PC-9 (cell line): ENCODE measurements around the gene KCTD21.

Experiments used
- EZH2 ChIP-seq: fragments of 200-600 bp; sonication (generic); IDR thresholded peaks from 2 replicates; pipeline ENCODE4 v1.8.0; 2017; ENCODE audit warnings: antibody characterized with exemption, low read depth
- TF ChIP-seq, protein P1 (sequence below): fragments of 200-600 bp; sonication (generic); conservative IDR thresholded peaks from 2 replicates; pipeline ENCODE4 v1.6.1; 2017; ENCODE audit warnings: mixed run types, antibody characterized with exemption, mild to moderate bottlenecking, moderate library complexity

DNA sequence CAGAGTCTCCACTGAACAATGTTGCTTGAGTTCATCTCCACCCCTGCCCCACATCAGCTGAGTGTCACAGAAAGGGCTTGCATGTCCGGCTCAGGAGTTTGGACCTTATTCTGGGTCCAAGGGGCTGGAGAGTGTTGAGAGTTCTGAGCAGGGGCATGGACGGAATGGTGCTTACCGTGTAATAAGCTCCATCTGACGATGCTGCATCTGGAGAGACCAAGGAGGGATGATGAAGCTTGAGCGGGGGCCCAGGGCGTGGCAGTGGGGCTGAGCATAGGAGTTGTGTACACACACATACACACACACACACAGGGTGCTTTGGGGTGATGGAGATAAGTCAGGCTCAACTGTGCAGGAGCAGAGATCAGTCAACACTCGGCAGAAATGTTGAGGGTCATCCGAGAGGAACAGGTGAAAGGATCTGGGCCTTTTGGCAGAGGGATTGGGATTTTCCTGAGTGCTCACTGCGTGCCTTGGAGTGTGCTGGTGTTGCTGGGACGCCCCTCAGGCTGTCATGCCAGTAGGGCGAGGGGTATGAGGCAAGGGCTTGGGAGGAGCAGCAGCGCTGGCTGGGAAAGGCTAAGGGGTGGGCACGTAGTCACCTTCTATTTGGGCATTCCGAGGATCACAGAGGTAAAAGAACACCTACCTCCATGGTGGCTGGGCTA, 2.6 kb upstream of the KCTD21 start:
- TF ChIP-seq, protein P1, sequence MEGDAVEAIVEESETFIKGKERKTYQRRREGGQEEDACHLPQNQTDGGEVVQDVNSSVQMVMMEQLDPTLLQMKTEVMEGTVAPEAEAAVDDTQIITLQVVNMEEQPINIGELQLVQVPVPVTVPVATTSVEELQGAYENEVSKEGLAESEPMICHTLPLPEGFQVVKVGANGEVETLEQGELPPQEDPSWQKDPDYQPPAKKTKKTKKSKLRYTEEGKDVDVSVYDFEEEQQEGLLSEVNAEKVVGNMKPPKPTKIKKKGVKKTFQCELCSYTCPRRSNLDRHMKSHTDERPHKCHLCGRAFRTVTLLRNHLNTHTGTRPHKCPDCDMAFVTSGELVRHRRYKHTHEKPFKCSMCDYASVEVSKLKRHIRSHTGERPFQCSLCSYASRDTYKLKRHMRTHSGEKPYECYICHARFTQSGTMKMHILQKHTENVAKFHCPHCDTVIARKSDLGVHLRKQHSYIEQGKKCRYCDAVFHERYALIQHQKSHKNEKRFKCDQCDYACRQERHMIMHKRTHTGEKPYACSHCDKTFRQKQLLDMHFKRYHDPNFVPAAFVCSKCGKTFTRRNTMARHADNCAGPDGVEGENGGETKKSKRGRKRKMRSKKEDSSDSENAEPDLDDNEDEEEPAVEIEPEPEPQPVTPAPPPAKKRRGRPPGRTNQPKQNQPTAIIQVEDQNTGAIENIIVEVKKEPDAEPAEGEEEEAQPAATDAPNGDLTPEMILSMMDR: no peak
- TF ChIP-seq EZH2: no peak
